ENCODE measurements around the gene GLYATL2. TPM values are rescaled to one million over a fixed set of nuclear protein-coding genes. Genes with fewer than 3 reads are reported as not detected.

Gene GLYATL2
- polyA plus RNA-seq, 1 experiment, result 1.1 TPM

- DNase-seq (ENCODE audit: low read depth, low spot score), result no peak
- CTCF ChIA-PET, result interaction anchor here (0.5 to 1.2 kb wide), 2 partner anchors 14 to 253 kb away, joined by 3 read pairs; no protein-coding TSS in a partner anchor
Observed at GRCh38 chr11:58805065-58805464, 39.4 kb downstream of the GLYATL2 start.

GRCh38 chr11:58801974-58802545 lies 42.4 kb downstream of the GLYATL2 start:
- no peak overlapping the region for H3K4me3 ChIP-seq (ENCODE audit: low read depth, low read length)
- ChIA-PET POLR2A (no interaction called here), CTCF (no interaction called here)
- no peak for DNase-seq (ENCODE audit: low read depth, low spot score)
- no peak overlapping the region for H3K27ac ChIP-seq (ENCODE audit: low read depth, low read length)
- H3K27me3 ChIP-seq (ENCODE audit: control insufficient read depth, insufficient read depth, low read length), result no peaks in the 10 kb centered on the region
- TF ChIP-seq, protein P1, sequence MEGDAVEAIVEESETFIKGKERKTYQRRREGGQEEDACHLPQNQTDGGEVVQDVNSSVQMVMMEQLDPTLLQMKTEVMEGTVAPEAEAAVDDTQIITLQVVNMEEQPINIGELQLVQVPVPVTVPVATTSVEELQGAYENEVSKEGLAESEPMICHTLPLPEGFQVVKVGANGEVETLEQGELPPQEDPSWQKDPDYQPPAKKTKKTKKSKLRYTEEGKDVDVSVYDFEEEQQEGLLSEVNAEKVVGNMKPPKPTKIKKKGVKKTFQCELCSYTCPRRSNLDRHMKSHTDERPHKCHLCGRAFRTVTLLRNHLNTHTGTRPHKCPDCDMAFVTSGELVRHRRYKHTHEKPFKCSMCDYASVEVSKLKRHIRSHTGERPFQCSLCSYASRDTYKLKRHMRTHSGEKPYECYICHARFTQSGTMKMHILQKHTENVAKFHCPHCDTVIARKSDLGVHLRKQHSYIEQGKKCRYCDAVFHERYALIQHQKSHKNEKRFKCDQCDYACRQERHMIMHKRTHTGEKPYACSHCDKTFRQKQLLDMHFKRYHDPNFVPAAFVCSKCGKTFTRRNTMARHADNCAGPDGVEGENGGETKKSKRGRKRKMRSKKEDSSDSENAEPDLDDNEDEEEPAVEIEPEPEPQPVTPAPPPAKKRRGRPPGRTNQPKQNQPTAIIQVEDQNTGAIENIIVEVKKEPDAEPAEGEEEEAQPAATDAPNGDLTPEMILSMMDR (IDR thresholded peaks at IDR 0.05; ENCODE audit: low read depth, low read length), result no peak
- H3K9me3 ChIP-seq (ENCODE audit: control insufficient read depth, insufficient read depth, low read length), result no peaks in the 10 kb centered on the region

More at GRCh38 chr11:58805065-58805464, 39.4 kb downstream of the GLYATL2 start:
- POLR2A ChIA-PET, result no interaction called here
- Histone ChIP-seq H3K4me3 (ENCODE audit: low read depth, low read length) (no peak overlapping the region), H3K9me3 (ENCODE audit: control insufficient read depth, insufficient read depth, low read length) (no peaks in the 10 kb centered on the region), H3K27me3 (ENCODE audit: control insufficient read depth, insufficient read depth, low read length) (no peaks in the 10 kb centered on the region), H3K27ac (ENCODE audit: low read depth, low read length) (peak overlapping the region; percentile 2)
- TF ChIP-seq, protein P1 (IDR thresholded peaks at IDR 0.05; ENCODE audit: low read depth, low read length), result no peak

- TF ChIP-seq, protein P1 (IDR thresholded peaks at IDR 0.05; ENCODE audit: low read depth, low read length), result no peak
- Histone ChIP-seq H3K27ac (ENCODE audit: low read depth, low read length) (no peak overlapping the region), H3K9me3 (ENCODE audit: control insufficient read depth, insufficient read depth, low read length) (no peaks in the 10 kb centered on the region), H3K27me3 (ENCODE audit: control insufficient read depth, insufficient read depth, low read length) (no peaks in the 10 kb centered on the region), H3K4me3 (ENCODE audit: low read depth, low read length) (no peak overlapping the region)
- DNase-seq (ENCODE audit: low read depth, low spot score), result no peak
- CTCF ChIA-PET, result no interaction called here
- POLR2A ChIA-PET, result no interaction called here
Observed at GRCh38 chr11:58801302-58801701, 43.2 kb downstream of the GLYATL2 start.

- DNase-seq (ENCODE audit: low read depth, low spot score), result no peak
- Histone ChIP-seq H3K4me3 (ENCODE audit: low read depth, low read length) (no peak overlapping the region), H3K27ac (ENCODE audit: low read depth, low read length) (no peak overlapping the region), H3K27me3 (ENCODE audit: control insufficient read depth, insufficient read depth, low read length) (no peaks in the 10 kb centered on the region), H3K9me3 (ENCODE audit: control insufficient read depth, insufficient read depth, low read length) (no peaks in the 10 kb centered on the region)
- CTCF ChIA-PET, result interaction anchor here (1.2 kb wide), 1 partner anchor 360 kb away, joined by 3 read pairs; no protein-coding TSS in a partner anchor
- POLR2A ChIA-PET, result no interaction called here
- TF ChIP-seq, protein P1 (IDR thresholded peaks at IDR 0.05; ENCODE audit: low read depth, low read length), result no peak
Observed at GRCh38 chr11:58796333-58796732, 48.2 kb downstream of the GLYATL2 start.

DNA sequence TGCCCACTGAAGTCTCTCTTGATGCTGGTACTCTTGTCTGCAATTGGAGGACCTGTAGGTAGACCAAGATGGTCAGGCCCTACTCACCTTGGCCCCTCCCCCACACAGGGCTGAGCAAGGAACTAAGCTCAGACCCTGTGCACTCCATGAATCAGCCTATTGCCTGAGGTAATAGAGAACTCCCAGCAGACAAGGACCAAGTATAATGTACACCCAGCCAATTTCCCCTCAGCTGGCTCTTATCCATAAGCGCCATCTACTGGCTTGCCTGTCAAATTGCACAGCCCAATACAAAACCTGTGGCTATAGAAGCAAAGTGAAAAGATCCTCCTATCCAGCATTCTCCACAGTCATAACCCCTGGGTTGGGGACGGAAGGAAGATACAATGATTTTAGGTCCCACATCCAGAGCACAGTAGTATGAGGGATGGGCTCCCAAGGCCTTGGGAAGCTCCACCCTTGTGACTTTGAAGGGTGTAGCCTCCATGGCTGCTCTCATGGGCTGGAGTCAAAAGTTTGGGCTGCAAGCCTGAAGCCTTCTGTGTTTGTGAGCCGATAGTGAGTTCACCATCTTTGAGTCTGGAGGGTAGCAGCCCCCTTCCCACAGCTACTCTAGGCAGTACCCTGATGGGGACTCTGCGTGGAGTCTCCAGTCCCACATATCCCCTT lies 56.0 kb downstream of the GLYATL2 start:
- Histone ChIP-seq H3K27me3 (ENCODE audit: control insufficient read depth, insufficient read depth, low read length) (no peaks in the 10 kb centered on the region), H3K9me3 (ENCODE audit: control insufficient read depth, insufficient read depth, low read length) (no peaks in the 10 kb centered on the region), H3K4me3 (ENCODE audit: low read depth, low read length) (no peak overlapping the region), H3K27ac (ENCODE audit: low read depth, low read length) (no peak overlapping the region)
- POLR2A ChIA-PET, result no interaction called here
- TF ChIP-seq, protein P1 (IDR thresholded peaks at IDR 0.05; ENCODE audit: low read depth, low read length), result peak; percentile 75
- CTCF ChIA-PET, result interaction anchor here (0.6 to 2.3 kb wide), 13 partner anchors 10 to 916 kb away, joined by 3 to 13 read pairs (median 4); partner anchors contain the start of gene LPXN
- no peak for DNase-seq (ENCODE audit: low read depth, low spot score)

All from AG04450 (cell line).